Liver (tissue), 9 donors: ENCODE data around the gene COL9A1. TPM values are rescaled to one million over a fixed set of nuclear protein-coding genes. Genes with fewer than 3 reads are reported as not detected.

ENCODE experiments used
- DNase-seq: peaks from one replicate; pipeline ENCODE4 v3.0.0-alpha.2; 2017; ENCODE audit warnings: low spot score
- H3K27ac ChIP-seq, 2 donors: one replicate each; pipeline ENCODE4 v1.7.0; 2013; ENCODE audit warnings: inconsistent platforms in 2 of 2, low read length in 2 of 2, control low read depth in 1 of 2, low read depth in 1 of 2, mild to moderate bottlenecking in 1 of 2
- H3K27me3 ChIP-seq, 4 donors: one replicate each; pipeline versions ENCODE4 v1.6.1 to v1.7.0; 2013; ENCODE audit warnings: low read length in 3 of 4, inconsistent platforms in 1 of 4, mild to moderate bottlenecking in 1 of 4, moderate library complexity in 1 of 4; ENCODE audit not compliant: control insufficient read depth in 4 of 4, insufficient read depth in 4 of 4
- H3K36me3 ChIP-seq, 4 donors: one replicate each; pipeline versions ENCODE4 v1.6.1 to v1.7.0; 2013; ENCODE audit warnings: low read length in 3 of 4, mild to moderate bottlenecking in 3 of 4, low read depth in 1 of 4, moderate library complexity in 1 of 4; ENCODE audit not compliant: control insufficient read depth in 4 of 4, insufficient read depth in 3 of 4
- H3K4me1 ChIP-seq, 4 donors: one replicate each; pipeline versions ENCODE4 v1.6.1 to v1.7.0; 2013; ENCODE audit warnings: low read length in 3 of 4, mild to moderate bottlenecking in 3 of 4, moderate library complexity in 1 of 4; ENCODE audit not compliant: control insufficient read depth in 4 of 4, insufficient read depth in 4 of 4
- H3K4me3 ChIP-seq, 3 donors: one replicate each; pipeline versions ENCODE4 v1.6.1 to v1.7.0; 2013; ENCODE audit warnings: low read length in 3 of 3, control low read depth in 1 of 3, low read depth in 1 of 3, mild to moderate bottlenecking in 1 of 3
- H3K9ac ChIP-seq, 2 donors: one replicate each; pipeline ENCODE4 v1.7.0; 2013; ENCODE audit warnings: low read length in 2 of 2, mild to moderate bottlenecking in 2 of 2, moderate library complexity in 2 of 2, control low read depth in 1 of 2, low read depth in 1 of 2
- H3K9me3 ChIP-seq, 4 donors: one replicate each; pipeline versions ENCODE4 v1.6.1 to v1.7.0; 2013; ENCODE audit warnings: low read length in 3 of 4; ENCODE audit not compliant: control insufficient read depth in 4 of 4
- EGR1 ChIP-seq, 2 donors: IDR thresholded peaks; 2 replicates each; pipeline ENCODE4 v1.6.1; 2016 to 2018; ENCODE audit warnings: antibody characterized with exemption in 2 of 2, low read depth in 2 of 2
- FOXA1 ChIP-seq: IDR thresholded peaks from 2 replicates; pipeline ENCODE4 v1.6.1; 2016; ENCODE audit warnings: antibody characterized with exemption
- FOXA2 ChIP-seq: IDR thresholded peaks from 2 replicates; pipeline ENCODE4 v1.6.1; 2016; ENCODE audit warnings: antibody characterized with exemption
- GABPA ChIP-seq, 2 donors: IDR thresholded peaks in 1 of 2; conservative IDR thresholded peaks in 1 of 2; 2 replicates each; pipeline ENCODE4 v1.6.1; 2016; ENCODE audit warnings: antibody characterized with exemption in 2 of 2, mild to moderate bottlenecking in 1 of 2, moderate library complexity in 1 of 2
- HNF4A ChIP-seq, 2 donors: conservative IDR thresholded peaks; 2 replicates each; pipeline ENCODE4 v1.6.1; 2016; ENCODE audit warnings: antibody characterized with exemption in 2 of 2, mild to moderate bottlenecking in 2 of 2
- HNF4G ChIP-seq: IDR thresholded peaks from 2 replicates; pipeline ENCODE4 v1.6.1; 2016; ENCODE audit warnings: antibody characterized with exemption
- JUND ChIP-seq, 2 donors: IDR thresholded peaks; 2 replicates each; pipeline ENCODE4 v1.6.1; 2016; ENCODE audit warnings: antibody characterized with exemption in 2 of 2
- NR2F2 ChIP-seq: IDR thresholded peaks from 2 replicates; pipeline ENCODE4 v1.6.1; 2016; ENCODE audit warnings: antibody characterized with exemption
- RXRA ChIP-seq, 2 donors: IDR thresholded peaks; 2 replicates each; pipeline ENCODE4 v1.6.1; 2017 to 2018; ENCODE audit warnings: antibody characterized with exemption in 2 of 2, mild to moderate bottlenecking in 1 of 2
- SP1 ChIP-seq: IDR thresholded peaks from 2 replicates; pipeline ENCODE4 v1.6.1; 2018; ENCODE audit warnings: antibody characterized with exemption, mild to moderate bottlenecking
- TAF1 ChIP-seq: conservative IDR thresholded peaks from 2 replicates; pipeline ENCODE4 v1.6.1; 2016; ENCODE audit warnings: antibody characterized with exemption, mild to moderate bottlenecking
- YY1 ChIP-seq: IDR thresholded peaks from 2 replicates; pipeline ENCODE4 v1.6.1; 2016; ENCODE audit warnings: antibody characterized with exemption, mild to moderate bottlenecking
- WGBS: extraction: QIAGEN DNeasy Blood & Tissue Kit; methylation state at CpG from one replicate; pipeline ENCODE4 v1.1.7; 2013; 5-methylcytosine and 5-hydroxymethylcytosine counted together
- polyA plus RNA-seq, 2 donors: library from polyadenylated mRNA; stranded (reverse) in 1 of 2; unstranded in 1 of 2; fragments of 200-250 nt in 1 of 2; fragments of >200 nt in 1 of 2; fragmentation: Nextera tagmentation in 1 of 2; extraction: Ambion mirVana in 1 of 2; gene quantifications; one replicate each; pipeline versions ENCODE4 v1.2.1 to v1.2.3, GENCODE V29; 2013 to 2015
- total RNA-seq, 2 donors: library from RNA; depleted of rRNA; stranded (reverse); fragments of >200 nt; gene quantifications; one replicate each; pipeline ENCODE4 v1.2.3, GENCODE V29; 2014
- TF ChIP-seq, protein P1 (sequence below): IDR thresholded peaks from 2 replicates; pipeline ENCODE4 v1.6.1; 2016; ENCODE audit warnings: antibody characterized with exemption
- TF ChIP-seq, protein P2 (sequence below): IDR thresholded peaks from 2 replicates; pipeline ENCODE4 v1.6.1; 2016; ENCODE audit warnings: antibody characterized with exemption, mild to moderate bottlenecking
- TF ChIP-seq, protein P3 (sequence below): fragments of 150-350 bp; IDR thresholded peaks from 2 replicates; pipeline ENCODE4 v1.5.1; 2017; ENCODE audit warnings: improper control_type of control experiment, low read depth, low read length; ENCODE audit not compliant: missing input control
- TF ChIP-seq, protein P4 (sequence below): IDR thresholded peaks from 2 replicates; pipeline ENCODE4 v1.6.1; 2016; ENCODE audit warnings: antibody characterized with exemption
- donor health status: healthy.
- donor health status: healthy.
- donor health status: healthy.
- donor health status: healthy.
- donor health status: healthy.

Gene COL9A1
- total and polyA plus RNA-seq, 4 donors = 0.01 to 1.4 TPM; not detected in 2

DNA sequence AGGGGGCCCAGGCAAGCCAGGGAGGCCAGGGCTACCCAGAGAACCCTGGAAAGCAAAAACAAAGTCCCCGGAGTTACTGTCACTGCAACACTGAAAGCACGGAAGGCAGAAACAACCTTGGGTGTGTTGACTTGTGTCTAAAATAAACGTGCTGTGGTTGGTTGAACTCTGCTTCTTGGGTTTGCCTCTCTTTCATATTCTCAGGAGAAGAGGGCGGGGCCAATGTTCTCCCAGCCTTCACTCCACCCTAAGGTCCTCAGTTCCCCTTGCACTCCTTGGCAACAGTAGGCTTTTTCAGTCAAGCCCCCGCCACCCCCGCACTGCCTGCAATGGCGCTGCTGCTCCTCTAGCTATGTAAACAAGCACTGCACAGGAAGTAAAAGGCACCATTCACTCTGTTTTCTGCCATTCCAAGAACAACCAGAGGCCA is 60.9 kb downstream of the COL9A1 start:
- TF ChIP-seq EGR1 (IDR thresholded peaks at IDR 0.05; ENCODE audit: low read depth in 2 of 2) (peak in 1 of 2 donors; percentile 28), RXRA (IDR thresholded peaks at IDR 0.05) (peak in 1 of 2 donors; percentile 7), SP1 (no peak)
- H3K36me3 ChIP-seq = no peaks in the 10 kb centered on the region
- peaks cover 0 to 3% (median 0%) of the 10 kb centered on the region in 4 donors for H3K27me3 ChIP-seq
- no peaks in the 10 kb centered on the region for H3K4me1 ChIP-seq
- H3K4me3 ChIP-seq = no peak overlapping the region
- H3K27ac ChIP-seq = no peak overlapping the region
- H3K9me3 ChIP-seq = no peaks in the 10 kb centered on the region
- no peak overlapping the region for H3K9ac ChIP-seq
- 52% methylated on average over 7 of the region's 7 CpGs for WGBS
- no peak for DNase-seq

DNA sequence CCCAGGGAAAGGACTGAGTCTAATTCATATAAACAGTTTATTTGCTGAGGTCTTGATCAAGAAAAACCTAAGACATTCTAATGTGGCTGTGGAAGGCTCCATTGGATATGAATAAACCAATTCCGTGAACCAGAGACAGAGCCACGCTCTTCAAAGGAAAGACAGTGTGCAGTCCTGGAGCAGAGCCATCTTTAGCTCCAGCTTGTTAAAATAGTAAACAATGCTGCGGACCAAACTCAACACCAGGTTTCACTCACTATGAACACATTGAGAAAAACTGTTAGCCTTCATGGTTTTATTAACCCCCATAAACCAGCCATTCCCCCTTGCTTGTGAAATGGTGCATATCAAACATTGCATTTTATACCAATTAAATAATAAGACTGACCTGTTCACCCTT is 61.9 kb downstream of the COL9A1 start:
- Histone ChIP-seq H3K4me3 (no peak overlapping the region), H3K36me3 (no peaks in the 10 kb centered on the region), H3K9ac (no peak overlapping the region), H3K27ac (no peak overlapping the region), H3K27me3 (peaks cover 0 to 5% (median 0%) of the 10 kb centered on the region in 4 donors), H3K4me1 (no peaks in the 10 kb centered on the region), H3K9me3 (no peaks in the 10 kb centered on the region)
- TF ChIP-seq FOXA1 (no peak), GABPA (IDR thresholded peaks at IDR 0.05 in 1 of 2, conservative IDR thresholded peaks at IDR 0.05 in 1 of 2) (no peak), HNF4G (no peak)
- DNase-seq = no peak
- 26% methylated on average over 3 of the region's 3 CpGs for WGBS

DNA sequence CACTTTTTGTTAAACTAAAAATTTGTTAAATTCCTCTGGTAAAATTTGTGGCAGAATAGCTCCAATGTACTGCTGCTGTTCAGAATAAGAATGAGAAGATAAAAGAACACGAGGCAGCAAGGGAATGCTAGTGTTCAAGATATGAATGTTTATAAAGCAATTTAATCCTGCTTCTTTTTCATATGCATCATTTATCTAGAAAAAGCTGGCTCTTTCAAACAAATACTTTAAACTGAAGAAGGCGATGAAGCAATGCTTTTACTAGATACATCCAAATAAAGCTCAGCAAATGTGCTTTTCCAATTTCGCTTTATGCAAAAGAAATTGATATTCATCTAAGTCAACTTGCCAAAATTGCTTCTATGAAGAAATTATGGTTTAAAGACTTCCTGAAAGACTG is 66.5 kb downstream of the COL9A1 start:
- Histone ChIP-seq H3K27me3 (peaks cover 0 to 5% (median 0%) of the 10 kb centered on the region in 4 donors), H3K9ac (no peak overlapping the region), H3K9me3 (no peaks in the 10 kb centered on the region), H3K36me3 (no peaks in the 10 kb centered on the region), H3K4me1 (no peaks in the 10 kb centered on the region), H3K4me3 (no peak overlapping the region), H3K27ac (no peak overlapping the region)
- no peak for DNase-seq
- no peak for TF ChIP-seq FOXA2
- no peak for TF ChIP-seq TAF1
- TF ChIP-seq HNF4G = no peak
- TF ChIP-seq GABPA (IDR thresholded peaks at IDR 0.05 in 1 of 2, conservative IDR thresholded peaks at IDR 0.05 in 1 of 2) = no peak
- TF ChIP-seq NR2F2 = no peak
- TF ChIP-seq YY1 = no peak
- TF ChIP-seq SP1 = no peak
- TF ChIP-seq, protein P1, sequence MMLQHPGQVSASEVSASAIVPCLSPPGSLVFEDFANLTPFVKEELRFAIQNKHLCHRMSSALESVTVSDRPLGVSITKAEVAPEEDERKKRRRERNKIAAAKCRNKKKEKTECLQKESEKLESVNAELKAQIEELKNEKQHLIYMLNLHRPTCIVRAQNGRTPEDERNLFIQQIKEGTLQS = no peak
- no peak for TF ChIP-seq JUND (IDR thresholded peaks at IDR 0.05)
- WGBS = 82% methylated on average over 3 of the region's 3 CpGs

DNA sequence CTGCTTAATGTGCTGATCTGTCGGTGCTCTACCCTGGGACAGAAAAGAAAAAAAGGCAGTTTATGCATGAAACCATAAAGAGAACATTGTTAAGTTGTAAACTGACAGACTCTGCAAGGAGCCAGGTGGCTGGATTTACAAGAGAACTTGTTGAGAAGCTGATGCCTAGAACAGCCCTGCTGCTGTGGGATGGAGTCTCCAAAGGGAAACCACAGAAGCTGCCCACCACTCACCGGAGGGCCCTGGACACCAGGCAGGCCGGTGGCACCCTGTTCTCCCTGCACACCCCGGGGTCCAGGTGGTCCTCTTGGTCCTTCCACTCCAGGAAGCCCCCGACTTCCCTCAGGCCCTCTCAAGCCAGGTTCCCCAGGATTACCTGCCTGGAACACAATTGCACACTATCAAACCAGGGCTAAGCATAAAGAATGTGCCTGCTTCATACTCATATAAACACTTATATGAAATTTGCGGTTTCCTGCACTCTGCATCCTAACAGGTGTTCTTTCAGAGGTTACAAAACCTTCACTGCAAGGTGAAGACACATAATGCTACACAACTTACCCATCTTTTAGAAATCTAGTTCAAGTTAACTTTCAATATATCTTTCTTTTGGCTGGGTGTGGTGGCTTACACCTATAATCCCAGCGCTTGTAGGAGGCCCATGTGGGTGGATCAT is 68.2 kb downstream of the COL9A1 start:
- no peaks in the 10 kb centered on the region for H3K36me3 ChIP-seq
- peaks cover 0 to 5% (median 0%) of the 10 kb centered on the region in 4 donors for H3K27me3 ChIP-seq
- no peak overlapping the region for H3K9ac ChIP-seq
- H3K27ac ChIP-seq = no peak overlapping the region
- no peaks in the 10 kb centered on the region for H3K9me3 ChIP-seq
- no peak overlapping the region for H3K4me3 ChIP-seq
- H3K4me1 ChIP-seq = no peaks in the 10 kb centered on the region
- DNase-seq = no peak
- TF ChIP-seq, protein P2, sequence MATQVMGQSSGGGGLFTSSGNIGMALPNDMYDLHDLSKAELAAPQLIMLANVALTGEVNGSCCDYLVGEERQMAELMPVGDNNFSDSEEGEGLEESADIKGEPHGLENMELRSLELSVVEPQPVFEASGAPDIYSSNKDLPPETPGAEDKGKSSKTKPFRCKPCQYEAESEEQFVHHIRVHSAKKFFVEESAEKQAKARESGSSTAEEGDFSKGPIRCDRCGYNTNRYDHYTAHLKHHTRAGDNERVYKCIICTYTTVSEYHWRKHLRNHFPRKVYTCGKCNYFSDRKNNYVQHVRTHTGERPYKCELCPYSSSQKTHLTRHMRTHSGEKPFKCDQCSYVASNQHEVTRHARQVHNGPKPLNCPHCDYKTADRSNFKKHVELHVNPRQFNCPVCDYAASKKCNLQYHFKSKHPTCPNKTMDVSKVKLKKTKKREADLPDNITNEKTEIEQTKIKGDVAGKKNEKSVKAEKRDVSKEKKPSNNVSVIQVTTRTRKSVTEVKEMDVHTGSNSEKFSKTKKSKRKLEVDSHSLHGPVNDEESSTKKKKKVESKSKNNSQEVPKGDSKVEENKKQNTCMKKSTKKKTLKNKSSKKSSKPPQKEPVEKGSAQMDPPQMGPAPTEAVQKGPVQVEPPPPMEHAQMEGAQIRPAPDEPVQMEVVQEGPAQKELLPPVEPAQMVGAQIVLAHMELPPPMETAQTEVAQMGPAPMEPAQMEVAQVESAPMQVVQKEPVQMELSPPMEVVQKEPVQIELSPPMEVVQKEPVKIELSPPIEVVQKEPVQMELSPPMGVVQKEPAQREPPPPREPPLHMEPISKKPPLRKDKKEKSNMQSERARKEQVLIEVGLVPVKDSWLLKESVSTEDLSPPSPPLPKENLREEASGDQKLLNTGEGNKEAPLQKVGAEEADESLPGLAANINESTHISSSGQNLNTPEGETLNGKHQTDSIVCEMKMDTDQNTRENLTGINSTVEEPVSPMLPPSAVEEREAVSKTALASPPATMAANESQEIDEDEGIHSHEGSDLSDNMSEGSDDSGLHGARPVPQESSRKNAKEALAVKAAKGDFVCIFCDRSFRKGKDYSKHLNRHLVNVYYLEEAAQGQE = no peak
- no peak for TF ChIP-seq HNF4G
- TF ChIP-seq HNF4A (conservative IDR thresholded peaks at IDR 0.05) = no peak
- TF ChIP-seq, protein P3, sequence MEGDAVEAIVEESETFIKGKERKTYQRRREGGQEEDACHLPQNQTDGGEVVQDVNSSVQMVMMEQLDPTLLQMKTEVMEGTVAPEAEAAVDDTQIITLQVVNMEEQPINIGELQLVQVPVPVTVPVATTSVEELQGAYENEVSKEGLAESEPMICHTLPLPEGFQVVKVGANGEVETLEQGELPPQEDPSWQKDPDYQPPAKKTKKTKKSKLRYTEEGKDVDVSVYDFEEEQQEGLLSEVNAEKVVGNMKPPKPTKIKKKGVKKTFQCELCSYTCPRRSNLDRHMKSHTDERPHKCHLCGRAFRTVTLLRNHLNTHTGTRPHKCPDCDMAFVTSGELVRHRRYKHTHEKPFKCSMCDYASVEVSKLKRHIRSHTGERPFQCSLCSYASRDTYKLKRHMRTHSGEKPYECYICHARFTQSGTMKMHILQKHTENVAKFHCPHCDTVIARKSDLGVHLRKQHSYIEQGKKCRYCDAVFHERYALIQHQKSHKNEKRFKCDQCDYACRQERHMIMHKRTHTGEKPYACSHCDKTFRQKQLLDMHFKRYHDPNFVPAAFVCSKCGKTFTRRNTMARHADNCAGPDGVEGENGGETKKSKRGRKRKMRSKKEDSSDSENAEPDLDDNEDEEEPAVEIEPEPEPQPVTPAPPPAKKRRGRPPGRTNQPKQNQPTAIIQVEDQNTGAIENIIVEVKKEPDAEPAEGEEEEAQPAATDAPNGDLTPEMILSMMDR = no peak
- no peak for TF ChIP-seq RXRA (IDR thresholded peaks at IDR 0.05)
- TF ChIP-seq, protein P4, sequence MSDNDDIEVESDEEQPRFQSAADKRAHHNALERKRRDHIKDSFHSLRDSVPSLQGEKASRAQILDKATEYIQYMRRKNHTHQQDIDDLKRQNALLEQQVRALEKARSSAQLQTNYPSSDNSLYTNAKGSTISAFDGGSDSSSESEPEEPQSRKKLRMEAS = no peak
- 85% methylated on average over 7 of the region's 7 CpGs for WGBS
